NCI-H2081 treated with DMSO at 0.1 percent for 48 hours (cell line): ENCODE measurements around the gene HS6ST1.

ENCODE experiments used
- DNase-seq: peaks from one replicate; lab custom pipeline; 2025; lab: John Stamatoyannopoulos, UW

HS6ST1 gene

DNA sequence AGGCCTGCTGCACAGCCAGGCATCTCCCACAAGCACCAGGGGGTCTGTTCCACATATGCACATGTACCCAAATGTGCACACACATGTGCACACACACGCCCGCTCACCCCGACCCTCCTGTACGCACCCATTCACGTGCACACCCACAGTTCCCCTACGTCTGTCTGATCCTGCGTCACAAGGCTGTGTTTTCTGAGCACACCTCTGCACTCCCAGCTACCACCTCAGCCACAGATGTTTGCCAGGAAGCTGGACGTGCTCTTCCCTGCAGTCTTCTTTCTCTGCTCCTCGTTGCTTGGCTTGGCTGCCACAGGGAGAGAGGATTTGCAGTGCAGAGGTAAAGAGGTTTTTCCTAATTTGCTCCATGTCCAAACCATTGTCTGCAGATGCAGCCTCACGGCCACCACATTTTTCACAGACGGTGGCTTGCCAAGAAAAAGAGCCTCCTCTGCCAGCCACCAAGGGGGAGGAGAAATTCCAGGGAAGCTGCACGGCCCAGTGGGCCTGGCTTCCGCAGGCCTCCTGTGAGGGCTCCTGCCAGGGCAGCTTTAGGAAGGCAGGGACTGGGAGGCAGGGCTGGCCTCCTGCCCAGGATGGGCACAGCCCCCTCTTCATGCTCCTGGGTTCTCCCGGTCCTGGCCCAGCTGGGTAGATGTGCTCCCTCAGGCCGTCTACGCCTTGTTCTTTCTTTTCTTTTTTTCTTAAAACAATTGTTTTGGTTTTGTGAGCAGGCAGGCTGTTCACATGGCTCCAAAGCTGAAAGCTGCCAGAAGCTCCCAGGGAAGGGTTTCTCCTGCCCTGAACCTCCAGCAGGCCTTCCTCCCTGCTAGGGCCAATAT, 29.3 kb upstream of the HS6ST1 start:
- no peak for DNase-seq

DNA sequence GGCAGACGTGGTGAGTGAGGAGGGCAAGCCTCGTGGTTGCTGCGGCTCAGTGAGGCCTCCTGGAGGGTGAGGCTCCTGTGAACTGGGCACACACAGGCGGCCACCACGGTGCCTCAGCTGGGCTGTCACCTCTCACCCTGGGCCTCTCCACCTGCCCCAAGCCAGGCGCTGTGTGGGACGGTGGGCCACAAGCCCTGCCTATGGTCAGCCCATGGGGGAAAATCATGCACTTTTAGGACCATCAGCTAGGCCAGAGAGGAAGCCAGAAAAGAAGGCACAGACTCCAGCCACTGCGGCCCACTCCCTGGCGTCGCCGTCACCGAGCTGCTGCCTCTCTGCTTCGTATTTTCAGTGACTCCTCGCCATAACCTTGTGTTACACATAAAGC, 28.5 kb upstream of the HS6ST1 start:
- no peak for DNase-seq

DNA sequence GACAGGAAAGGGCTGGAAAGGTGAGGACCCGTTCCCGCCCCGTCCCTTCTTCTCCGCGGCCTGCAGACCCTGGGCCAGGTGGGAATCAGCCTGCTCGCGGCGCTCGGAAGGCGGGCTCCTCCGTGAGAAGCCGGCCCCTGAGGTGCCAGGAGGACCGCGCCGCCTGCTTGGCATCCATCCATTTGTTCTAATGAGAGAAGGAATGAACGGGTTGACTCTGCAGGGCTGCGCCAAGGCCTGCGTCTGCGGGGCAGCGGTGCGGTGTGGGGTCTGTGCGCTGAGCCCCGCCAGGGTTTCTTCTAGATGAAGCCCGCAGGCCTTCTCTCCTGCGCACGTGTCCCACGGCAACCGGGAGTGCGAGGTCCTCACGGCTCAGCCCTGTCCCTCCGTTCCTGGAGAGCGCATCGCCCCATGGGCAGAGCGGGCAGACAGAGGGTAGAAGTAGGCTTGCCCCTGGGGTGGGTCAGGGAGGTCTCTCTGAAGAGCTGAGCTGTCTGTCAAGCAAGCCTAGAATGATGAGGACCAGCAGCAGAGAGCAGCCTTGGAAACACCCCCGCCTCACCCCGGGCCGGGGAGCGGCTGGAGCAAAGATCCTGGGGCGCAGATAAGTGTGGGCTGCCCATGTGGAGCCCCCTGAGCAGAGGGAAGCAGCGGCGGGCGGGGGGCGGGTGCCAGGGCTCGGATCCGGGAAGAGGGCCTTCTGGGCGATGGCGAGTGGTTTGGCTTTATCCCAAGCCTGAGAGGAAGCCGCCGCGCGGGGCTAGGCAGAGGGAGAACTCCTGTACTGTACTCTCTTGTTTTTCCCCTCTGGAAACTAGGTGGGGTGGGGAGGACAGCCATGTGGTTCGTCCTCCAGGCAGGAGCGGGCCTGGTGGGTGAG, 27.9 kb upstream of the HS6ST1 start:
- no peak for DNase-seq

DNA sequence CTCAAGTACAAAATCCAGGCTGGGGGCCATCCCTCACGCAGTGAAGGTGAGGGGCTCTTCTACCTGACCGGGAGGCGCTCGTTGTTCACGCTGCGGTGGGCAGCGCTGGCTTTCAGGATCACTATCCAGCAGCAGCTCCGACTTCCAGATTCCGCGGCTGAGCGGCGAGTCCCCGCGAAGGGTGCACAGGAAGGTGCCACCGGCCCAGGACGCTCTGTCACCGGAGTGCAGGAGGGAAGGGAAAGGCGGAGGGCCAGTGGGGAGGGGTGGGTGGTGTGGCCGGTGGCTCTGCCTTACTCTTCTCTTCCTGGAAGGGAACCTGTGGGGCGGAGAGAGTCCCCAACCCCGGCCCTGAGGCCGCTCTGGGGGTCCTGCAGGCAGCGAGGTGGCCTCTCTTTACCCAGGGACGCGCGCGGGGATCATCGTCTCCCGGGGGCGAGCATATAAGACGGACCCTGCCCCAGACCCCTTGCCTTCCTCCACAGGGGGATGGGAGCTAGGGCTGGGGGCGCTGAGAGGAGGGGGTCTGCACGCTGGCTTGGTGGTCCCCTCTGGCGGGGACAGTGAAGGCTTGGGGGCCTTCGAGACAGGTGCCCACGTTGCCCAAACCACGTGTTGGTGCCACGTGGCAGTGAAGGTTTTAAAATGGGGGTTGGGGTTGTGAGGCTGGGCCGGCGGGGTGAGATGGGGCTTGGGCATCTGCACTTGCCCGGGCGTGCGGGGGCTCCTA, 26.9 kb upstream of the HS6ST1 start:
- no peak for DNase-seq

DNA sequence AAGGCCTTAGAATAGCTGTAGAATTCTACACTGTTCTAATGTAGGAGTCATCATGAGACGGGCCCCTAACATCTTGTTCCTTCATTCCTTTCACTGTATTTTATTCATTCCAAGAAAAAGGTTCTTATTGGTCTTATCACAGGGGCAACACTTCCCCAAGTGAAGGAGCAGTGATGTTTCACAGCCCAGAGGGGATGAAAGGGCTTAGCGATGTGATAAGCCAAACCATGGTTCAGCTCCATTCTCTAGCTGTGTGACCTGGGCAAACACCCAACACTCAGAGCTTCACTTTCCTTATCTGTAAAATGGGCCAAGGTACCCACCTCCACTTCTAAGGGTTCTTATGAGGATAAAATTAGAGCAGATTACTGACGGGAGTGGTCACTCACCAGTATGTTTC, 25.4 kb upstream of the HS6ST1 start:
- DNase-seq = no peak

DNA sequence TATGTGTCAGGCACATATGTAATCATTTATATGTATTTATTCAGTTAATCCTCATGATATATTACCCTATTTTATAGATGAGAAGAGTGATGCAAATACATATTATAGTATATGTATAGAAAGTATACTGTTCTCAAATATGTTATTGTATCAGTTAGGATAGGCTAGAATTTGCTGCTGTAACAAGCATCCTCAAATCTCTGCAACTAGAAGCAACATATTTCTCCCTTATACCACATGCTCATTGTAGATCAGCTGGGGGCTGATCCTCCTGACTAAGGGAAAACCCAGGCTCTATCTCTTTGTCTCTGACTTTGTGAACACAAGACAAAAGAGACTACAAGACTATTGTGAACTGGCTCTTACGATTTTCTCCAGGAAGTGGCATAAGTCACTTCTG, 24.8 kb upstream of the HS6ST1 start:
- DNase-seq = no peak

DNA sequence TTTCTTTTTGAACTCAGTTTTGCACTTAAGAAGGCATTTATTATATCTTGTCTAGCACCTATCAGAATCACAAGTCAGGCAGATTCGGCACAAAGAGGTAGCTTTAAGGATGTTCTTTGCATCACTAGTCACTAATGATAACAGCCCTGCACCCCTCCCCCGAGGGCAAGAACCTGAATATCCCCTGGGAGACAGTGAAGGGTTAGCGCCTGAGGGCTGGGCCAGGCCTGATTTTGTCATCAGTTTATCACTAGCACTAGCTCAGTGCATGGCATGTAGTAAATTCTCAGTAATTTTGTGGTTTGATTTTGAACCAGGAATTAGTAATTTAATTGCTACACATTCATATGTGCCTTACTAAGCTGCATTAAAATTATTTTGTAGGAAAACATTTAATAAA, 23.9 kb upstream of the HS6ST1 start:
- no peak for DNase-seq

DNA sequence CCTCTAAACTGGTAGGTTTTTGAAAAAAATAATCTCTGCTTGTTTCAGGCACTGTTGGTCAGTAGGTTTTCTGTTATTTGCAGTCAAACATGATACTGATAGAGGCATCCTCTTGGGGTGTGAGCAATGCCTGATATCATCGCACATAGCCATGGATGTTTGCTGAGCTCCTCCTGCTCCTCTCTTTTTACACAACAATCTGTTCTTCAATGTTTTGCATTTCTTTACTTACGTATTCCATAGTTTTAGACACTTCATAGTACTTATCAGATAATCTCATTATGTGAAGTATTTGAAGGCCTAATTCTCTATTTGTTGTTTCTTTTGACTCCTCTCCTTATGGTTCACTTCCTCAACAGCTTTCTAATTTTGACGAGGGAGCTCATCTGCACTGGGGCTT, 23.0 kb upstream of the HS6ST1 start:
- no peak for DNase-seq

DNA sequence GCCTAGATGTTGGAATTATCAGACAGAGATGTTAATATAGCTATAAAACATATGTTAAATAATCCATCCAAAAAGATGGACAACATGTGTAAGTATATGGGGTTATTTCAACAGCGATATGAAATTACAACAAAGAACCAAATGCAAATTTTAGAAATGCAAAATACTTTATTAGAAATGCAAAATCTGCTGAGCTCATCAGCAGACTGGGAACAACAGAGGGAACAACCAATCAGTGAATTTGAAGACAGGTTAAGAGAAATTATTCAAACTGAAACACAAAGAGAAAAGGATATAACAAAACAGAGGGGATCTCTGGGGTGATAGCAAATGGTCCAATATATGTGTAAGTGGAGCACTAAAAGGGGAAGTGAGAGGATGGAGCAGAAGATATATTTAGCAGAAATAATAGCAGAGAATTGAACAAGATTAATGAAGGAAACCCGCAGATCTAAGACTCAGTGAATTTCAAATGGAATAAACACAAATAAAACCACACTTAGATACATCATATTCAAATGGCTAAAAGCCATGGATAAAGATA, 13.5 kb upstream of the HS6ST1 start:
- no peak for DNase-seq

DNA sequence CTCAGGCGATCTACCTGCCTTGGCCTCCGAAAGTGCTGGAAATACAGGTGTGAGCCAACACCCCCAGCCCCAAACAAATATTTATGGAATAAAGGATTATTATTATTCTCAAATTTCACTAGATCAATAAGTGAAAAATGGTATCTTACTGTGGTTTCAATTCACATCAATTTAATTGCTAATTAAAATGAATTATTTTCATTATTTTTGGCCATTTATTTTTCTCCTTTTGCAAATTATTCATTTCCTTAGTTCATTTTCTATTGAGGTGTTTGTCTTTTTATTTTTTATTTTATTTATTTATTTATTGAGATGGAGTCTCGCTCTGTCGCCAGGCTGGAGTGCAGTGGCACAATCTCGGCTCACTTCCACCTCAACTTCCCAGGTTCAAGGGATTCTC, 11.9 kb upstream of the HS6ST1 start:
- no peak for DNase-seq

DNA sequence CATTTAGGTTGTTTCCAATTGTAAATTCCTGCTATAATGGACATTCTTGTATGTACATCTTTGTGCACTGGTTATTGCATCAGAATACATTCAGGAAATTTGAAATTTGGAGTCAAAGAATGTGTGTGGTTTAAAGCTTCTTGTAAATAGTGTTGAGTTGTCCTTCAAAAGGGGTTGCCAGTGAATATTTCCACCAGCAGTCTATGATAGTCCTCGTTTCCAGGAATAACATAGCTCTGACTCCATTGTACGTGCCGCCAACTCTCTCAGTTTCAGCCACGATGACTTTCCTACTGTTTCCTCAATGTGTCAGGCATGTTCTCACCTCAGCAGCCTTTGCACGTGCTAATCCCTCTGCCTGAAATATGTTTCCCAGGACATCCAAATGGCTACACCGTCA, 10.9 kb upstream of the HS6ST1 start:
- DNase-seq = no peak

DNA sequence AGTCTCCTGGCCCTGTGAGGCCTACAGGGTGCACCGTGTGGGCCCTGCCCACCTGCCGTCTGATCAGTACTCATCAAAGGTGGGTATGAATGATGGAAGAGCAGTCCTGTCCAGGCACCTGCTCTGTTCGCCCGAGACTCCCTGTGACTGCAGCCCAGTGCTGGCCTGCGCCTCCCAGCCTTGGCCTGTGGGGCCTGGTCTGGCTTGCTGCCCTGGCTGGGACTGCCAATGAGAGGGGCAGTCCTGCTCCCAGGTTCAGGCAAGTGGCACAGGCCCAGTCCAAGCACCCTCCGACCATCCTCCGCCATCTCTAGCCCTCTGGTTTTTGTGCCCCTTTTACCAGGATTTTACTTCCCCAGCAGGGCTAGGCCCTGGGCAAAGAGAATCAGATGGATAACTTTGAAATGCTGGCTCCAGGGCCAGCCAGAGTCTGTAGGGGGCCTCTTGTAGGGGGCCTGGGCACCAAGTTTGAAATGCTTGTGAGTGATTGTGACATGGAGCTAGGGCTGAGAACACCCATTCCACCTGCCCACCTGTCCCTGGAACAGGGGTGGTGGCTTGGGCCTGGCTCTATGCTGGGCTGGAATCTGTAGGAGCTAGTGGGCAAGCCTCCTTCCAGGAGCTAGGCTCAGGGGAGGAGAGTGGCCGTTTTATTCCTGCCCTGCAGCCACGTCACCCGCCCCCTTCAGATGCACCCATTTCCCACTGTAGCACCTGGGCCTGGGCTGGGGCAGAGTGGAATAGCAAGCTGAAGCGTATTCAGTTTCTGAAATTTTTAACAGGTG, 8.7 kb upstream of the HS6ST1 start:
- DNase-seq = no peak

DNA sequence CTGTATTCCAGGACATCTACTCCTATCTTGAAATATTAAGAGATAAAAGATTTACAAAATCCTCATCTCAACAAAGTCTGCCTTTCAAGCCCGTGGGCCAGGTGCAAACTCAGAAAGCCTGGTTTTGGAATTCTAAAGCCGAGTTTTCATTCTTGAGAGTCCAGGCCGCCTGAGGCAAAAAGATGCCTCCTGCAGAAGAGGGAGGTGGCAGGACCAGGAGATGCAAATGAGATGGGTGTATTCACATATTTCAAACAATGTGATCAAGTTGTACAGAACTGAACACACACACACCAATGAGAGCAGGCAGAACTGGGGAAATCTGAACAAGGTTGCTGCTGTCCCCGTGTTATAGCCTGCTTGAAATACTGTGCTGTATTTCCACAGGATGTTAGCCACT, 7.7 kb upstream of the HS6ST1 start:
- no peak for DNase-seq

DNA sequence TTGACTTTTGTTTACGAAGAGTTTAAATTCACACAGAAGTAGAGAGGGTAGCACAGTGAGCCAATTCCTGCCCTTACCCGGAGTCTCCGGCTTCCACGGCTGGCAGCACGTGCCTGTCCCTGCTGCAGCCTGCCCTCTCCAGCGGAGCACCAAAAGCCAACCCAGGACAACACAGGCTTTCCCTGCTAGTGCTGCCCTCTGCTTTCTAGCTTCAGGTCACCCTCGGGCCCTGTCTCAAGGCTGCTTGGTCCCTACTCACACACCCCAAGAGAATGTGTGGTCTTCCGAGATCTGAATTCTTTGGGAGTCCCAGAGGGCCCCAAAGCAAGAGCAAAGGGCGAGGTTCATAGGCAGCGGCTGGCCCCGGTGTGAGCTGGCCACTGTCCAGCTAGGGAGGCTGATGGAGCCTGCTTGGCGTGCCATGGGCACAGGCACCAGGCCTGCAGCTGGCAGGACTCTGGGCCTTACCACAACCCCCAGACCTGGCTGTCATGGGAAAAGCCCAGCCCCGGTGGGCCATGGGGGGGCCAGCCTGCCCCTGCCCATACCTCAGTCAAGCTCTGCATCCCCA, 7.0 kb upstream of the HS6ST1 start:
- no peak for DNase-seq

DNA sequence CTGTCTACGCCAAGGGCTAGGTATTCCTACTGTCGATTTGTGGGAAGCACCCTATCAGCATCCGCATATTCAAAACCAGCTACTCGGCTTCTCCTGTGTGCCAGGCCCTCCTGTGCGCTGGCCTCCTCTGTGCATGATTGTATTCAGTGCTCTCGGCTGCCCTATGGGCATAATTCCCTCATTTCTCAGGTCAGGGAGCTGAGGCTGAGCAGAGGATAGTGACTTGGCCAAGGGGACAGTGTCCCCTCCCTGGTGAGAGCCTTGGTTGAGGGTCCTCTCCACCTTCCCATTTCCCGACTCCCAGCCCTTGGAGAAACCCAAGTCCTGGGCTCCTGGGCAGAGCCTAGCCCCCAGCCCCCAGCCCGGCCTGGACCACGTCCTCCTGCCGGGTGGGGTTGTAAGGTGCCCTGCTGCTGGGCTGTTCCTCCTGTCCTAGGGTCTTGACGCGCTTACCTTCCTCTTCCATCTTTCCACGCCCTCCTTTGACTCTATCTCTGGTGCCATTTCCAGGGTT, 6.3 kb upstream of the HS6ST1 start:
- no peak for DNase-seq

DNA sequence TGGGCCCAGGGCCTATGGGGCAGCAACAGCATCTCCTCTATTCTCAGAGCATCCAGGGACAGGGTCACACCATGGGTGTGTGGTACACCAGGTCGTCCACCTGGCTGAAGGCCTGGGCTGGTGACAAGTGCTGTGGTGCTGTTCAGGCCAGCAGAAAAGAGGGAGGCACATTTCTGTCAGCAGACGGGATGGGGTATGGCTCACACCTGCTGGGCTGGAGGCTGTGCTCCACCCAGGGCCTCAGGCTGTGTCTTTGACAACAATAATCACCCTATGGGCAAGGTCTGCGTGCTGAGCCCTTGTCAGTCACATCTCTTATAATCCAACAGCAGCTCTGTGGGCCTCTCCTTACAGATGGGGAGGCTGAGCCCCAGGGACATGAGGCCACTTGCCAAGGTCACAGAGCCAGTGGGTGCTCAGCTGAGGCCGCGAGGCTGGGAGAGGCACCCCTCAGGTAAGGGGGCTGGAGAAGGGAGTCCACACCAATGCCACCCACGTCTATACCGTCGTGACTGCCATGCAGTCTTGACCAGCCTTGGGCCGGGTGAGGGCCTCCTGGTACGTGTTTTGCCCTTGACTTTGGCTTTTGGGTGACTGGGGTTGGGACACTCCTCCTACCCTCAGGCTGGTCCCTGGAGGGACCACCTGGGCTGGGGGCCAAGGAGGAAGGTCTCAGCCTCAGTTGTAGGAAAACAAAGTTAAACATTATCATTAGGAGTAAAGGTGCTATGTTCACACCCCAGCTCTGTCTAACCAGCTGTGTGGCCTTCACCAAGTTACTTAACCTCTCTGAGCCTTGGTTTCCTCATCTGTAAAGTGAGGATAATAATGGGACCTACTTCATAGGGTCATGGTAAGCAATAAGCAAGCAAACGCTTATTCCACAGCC, 5.6 kb upstream of the HS6ST1 start:
- no peak for DNase-seq

DNA sequence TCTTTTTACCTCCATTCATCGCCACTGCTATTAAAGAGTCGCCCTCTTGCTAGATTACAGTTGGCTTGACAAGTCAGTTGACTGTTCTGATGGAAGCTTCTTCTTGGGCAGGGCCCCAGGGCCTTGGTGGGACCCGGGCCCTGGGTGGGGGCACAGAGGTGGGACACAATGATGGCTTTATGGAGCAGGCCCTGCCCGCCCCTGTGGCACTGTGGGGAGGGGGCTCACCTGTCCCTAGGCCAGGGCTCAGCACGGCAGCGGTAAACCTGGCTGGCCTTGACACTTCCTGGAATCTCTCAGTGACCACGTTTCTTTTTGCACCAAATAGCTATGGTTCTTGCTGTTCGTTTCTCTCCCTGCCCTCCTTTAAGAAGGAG, 4.9 kb upstream of the HS6ST1 start:
- DNase-seq = no peak

DNA sequence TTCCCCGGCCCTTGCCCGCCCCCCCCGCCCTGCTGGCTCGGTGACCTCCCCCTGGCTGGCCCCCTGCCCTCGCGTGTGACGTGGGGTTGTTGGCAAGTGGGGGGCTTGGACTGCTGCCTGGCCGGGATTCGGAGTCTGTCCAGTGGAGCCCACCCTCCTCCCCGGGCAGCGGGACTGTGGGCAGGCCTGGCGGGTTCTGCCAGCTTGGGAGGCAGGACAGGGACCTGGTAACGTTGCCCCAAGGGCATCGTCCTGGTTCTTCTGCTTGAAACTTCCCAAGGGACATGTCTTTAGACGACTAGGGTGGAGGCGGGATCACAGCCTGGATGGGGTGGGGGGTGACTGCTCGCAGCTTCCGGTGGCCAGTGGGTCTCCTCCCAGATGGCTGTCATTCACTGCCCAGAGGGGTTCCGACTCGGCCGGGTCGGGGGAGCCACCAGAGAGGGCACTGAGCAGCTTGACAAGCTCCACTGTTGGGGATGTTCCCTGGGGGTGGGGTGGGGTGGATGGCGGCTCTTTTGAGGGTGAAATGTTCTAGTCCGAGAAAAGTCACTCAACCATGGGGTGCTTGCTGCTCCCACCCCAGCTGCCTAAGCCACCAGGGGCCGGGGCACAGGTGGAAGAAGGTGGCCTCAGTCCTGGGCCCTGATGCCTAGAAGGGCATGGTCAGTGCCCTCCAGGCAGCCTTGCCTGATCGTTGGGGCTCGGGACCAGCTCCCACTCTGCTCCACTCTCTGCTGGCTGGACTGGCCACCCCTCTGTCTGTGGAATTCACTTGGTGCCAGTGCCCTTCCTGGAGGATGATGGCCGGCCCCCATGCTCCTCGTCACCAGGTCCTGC, 4.3 kb upstream of the HS6ST1 start:
- no peak for DNase-seq
